ENCODE results near the gene MMP25.
"Not testable (repeated sequence)": the region's sequence is repeated elsewhere in the genome, so short reads cannot be mapped to it uniquely, and the experiment has no call there.

The MMP25 gene

DNA sequence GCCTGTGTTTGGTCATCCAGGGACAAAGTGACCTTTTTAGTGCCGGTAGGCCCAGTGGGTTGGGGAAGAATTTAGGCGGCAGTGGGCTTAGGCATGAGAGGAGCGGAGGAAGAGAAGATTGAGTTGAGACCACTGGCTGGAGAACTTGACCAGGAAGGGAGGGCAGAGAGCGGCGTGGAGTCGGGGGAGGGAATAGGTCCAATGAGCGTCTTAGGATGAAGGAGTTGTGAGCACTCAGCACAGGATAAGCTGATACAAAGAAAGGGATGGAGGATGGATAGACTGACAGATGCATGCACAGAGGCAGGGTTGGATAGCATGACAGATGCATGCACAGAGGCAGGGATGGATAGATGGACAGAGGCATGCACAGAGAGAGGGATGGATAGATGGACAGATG, 27.1 kb downstream of the MMP25 start:
- Histone ChIP-seq H2AFZ (no peak overlapping the region), H3K4me3 (ENCODE audit: low read depth, low read length) (no peak overlapping the region), H3K27me3 (ENCODE audit: control insufficient read depth, insufficient read depth, low read length) (no peaks in the 10 kb centered on the region), H3K9me3 (ENCODE audit: control insufficient read depth, low read length) (no peaks in the 10 kb centered on the region), H3K9ac (no peak overlapping the region), H3K4me1 (no peaks in the 10 kb centered on the region), H3K27ac (no peak overlapping the region), H3K4me2 (ENCODE audit: low read length) (no peak overlapping the region), H3K36me3 (ENCODE audit: control insufficient read depth, insufficient read depth, low read length) (no peaks in the 10 kb centered on the region), H3K79me2 (no peaks in the 10 kb centered on the region)
- TF ChIP-seq, protein P1, sequence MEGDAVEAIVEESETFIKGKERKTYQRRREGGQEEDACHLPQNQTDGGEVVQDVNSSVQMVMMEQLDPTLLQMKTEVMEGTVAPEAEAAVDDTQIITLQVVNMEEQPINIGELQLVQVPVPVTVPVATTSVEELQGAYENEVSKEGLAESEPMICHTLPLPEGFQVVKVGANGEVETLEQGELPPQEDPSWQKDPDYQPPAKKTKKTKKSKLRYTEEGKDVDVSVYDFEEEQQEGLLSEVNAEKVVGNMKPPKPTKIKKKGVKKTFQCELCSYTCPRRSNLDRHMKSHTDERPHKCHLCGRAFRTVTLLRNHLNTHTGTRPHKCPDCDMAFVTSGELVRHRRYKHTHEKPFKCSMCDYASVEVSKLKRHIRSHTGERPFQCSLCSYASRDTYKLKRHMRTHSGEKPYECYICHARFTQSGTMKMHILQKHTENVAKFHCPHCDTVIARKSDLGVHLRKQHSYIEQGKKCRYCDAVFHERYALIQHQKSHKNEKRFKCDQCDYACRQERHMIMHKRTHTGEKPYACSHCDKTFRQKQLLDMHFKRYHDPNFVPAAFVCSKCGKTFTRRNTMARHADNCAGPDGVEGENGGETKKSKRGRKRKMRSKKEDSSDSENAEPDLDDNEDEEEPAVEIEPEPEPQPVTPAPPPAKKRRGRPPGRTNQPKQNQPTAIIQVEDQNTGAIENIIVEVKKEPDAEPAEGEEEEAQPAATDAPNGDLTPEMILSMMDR (IDR thresholded peaks at IDR 0.05) = no peak

DNA sequence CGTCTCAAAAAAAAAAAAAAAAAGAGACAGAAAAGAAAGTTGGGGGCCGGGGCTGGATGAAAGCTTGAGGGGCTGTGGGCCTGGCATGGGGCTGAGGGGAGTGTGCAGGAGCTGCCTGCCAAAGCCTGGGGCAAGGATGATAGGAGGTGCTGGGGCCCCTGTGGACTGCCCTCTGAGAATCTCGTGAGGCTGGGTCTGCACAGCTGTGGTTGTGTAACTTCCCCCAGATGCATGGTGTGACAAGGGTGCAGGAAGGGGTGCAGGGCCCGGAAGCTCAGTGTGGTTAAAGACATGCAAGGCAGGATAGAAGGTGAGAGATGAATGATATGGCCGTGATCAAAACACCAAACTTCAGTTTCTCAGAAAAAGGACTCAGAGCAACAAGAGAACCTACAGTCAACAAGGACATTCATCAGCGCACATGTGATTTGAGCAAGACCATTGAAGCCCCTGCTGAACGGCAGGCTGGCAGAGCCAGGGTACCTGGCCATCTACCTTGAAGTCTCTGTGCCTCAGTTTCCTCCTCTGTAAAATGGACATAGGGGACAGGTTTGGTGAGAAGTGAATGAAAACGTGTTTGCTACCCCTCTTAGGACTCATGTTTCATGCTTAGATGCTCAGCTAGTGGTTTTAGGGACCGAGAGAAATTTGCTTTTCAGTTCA, 28.6 kb downstream of the MMP25 start:
- Histone ChIP-seq H3K36me3 (ENCODE audit: control insufficient read depth, insufficient read depth, low read length) (no peaks in the 10 kb centered on the region), H3K4me3 (ENCODE audit: low read depth, low read length) (no peak overlapping the region), H3K9ac (no peak overlapping the region), H3K9me3 (ENCODE audit: control insufficient read depth, low read length) (no peaks in the 10 kb centered on the region), H2AFZ (no peak overlapping the region), H3K4me2 (ENCODE audit: low read length) (no peak overlapping the region), H3K27ac (no peak overlapping the region), H3K79me2 (no peaks in the 10 kb centered on the region), H3K4me1 (no peaks in the 10 kb centered on the region), H3K27me3 (ENCODE audit: control insufficient read depth, insufficient read depth, low read length) (no peaks in the 10 kb centered on the region)
- TF ChIP-seq, protein P1 (IDR thresholded peaks at IDR 0.05) = no peak

DNA sequence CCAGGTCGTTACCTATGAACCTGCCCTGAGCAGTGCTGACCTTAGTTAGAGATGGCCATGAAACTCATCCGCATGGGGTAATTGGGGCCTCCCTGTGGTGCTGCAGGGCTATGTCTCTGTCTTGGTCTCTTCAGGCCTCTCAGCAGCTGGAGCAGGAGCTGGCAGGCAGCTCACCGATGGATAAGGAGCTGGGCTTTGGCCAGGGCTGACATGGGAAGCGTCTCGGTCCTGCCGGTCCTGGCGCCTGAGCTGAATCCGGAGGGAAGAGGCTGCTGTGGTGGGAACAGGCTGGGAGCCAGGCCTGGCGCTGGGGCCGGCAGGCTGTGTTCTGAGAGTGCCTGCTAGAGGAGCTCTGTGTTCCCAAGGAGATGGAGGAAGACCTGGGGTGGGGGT, 29.2 kb downstream of the MMP25 start:
- H3K27me3 ChIP-seq (ENCODE audit: control insufficient read depth, insufficient read depth, low read length) = no peaks in the 10 kb centered on the region
- no peaks in the 10 kb centered on the region for H3K36me3 ChIP-seq (ENCODE audit: control insufficient read depth, insufficient read depth, low read length)
- H3K4me1 ChIP-seq = no peaks in the 10 kb centered on the region
- no peak overlapping the region for H3K4me2 ChIP-seq (ENCODE audit: low read length)
- TF ChIP-seq, protein P1 (IDR thresholded peaks at IDR 0.05) = no peak
- no peak overlapping the region for H3K9ac ChIP-seq
- H3K9me3 ChIP-seq (ENCODE audit: control insufficient read depth, low read length) = no peaks in the 10 kb centered on the region
- no peak overlapping the region for H3K27ac ChIP-seq
- no peak overlapping the region for H3K4me3 ChIP-seq (ENCODE audit: low read depth, low read length)
- H3K79me2 ChIP-seq = no peaks in the 10 kb centered on the region
- H2AFZ ChIP-seq = no peak overlapping the region

DNA sequence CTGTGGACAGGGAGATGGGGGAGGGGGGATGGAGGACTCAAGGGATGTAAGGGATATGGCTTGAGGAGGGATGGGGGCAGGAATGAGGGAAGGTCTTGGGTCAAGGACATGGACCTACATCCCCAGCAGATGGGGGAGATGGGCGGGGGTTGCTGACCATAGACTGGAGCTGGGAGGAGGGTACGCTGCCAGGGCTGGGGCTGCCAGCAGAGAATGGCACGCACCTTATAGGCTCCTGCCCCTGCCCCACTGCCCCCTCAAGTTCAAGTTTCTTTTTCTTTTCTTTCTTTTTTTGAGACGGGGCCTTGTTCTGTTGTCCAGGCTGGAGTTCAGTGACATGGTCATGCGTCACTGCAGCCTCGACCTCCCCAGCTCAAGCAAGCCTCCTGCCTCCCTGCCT, 29.6 kb downstream of the MMP25 start:
- not testable (repeated sequence) for H2AFZ ChIP-seq; H3K4me1 ChIP-seq; H3K27me3 ChIP-seq (ENCODE audit: control insufficient read depth, insufficient read depth, low read length); H3K9ac ChIP-seq; H3K9me3 ChIP-seq (ENCODE audit: control insufficient read depth, low read length); H3K36me3 ChIP-seq (ENCODE audit: control insufficient read depth, insufficient read depth, low read length); H3K79me2 ChIP-seq; H3K27ac ChIP-seq; H3K4me2 ChIP-seq (ENCODE audit: low read length); H3K4me3 ChIP-seq (ENCODE audit: low read depth, low read length)

DNA sequence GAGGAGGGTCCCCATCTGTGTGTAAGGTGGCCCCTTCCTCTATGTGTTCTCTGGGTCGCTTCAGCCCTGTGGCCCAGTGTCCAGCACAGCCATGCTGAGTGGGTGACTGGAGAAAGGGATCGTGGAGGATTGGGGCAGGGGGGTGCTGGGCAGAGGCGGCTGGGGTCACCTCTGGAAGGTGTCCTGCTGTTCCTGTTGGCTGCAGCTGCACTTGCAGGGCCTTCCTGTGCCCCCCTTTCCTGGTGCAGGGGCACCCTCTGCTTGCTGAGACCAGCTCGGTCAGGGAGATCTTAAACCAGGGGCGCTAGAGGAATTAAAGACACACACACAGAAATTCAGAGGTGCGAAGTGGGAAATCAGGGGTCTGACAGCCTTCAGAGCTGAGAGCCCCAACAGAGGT, 30.2 kb downstream of the MMP25 start:
- Histone ChIP-seq H3K27me3 (ENCODE audit: control insufficient read depth, insufficient read depth, low read length) (no peaks in the 10 kb centered on the region), H3K4me2 (ENCODE audit: low read length) (no peak overlapping the region), H3K36me3 (ENCODE audit: control insufficient read depth, insufficient read depth, low read length) (no peaks in the 10 kb centered on the region), H3K4me1 (no peaks in the 10 kb centered on the region), H3K9ac (no peak overlapping the region), H3K4me3 (ENCODE audit: low read depth, low read length) (no peak overlapping the region), H3K79me2 (no peaks in the 10 kb centered on the region), H3K27ac (no peak overlapping the region), H2AFZ (no peak overlapping the region), H3K9me3 (ENCODE audit: control insufficient read depth, low read length) (no peaks in the 10 kb centered on the region)
- TF ChIP-seq, protein P1 (IDR thresholded peaks at IDR 0.05) = no peak
